OCI-LY7 (cell line): ENCODE measurements around the gene SMARCB1. TPM values are rescaled to one million over a fixed set of nuclear protein-coding genes. Genes with fewer than 3 reads are reported as not detected.

Experiments
- BruUV-seq: library from RNA; stranded (reverse); fragments of 400-500 nt; replicated peaks from 2 replicates; lab custom pipeline; 2021; lab: Mats Ljungman, UMichigan
- CTCF ChIA-PET: fragments of 300-600 bp; sonication (Branson Sonifier 250); formaldehyde crosslinking; loops from one replicate; lab custom pipeline; 2022; ENCODE audit warnings: antibody characterized with exemption; ENCODE audit not compliant: unreplicated experiment; lab: Charles Lee
- POLR2A ChIA-PET: fragments of 300-600 bp; sonication (Branson Sonifier 250); formaldehyde crosslinking; loops from one replicate; lab custom pipeline; 2022; ENCODE audit warnings: antibody characterized with exemption; lab: Charles Lee
- DNase-seq: peaks from one replicate; pipeline ENCODE4 v3.0.0-alpha.2; 2015; ENCODE audit warnings: low spot score
- H2AFZ ChIP-seq: fragments of 200-600 bp; sonication (generic), shearing (Covaris generic); 2 replicates; pipeline ENCODE4 v1.6.1; 2014; ENCODE audit warnings: mild to moderate bottlenecking, antibody characterized with exemption, low read length, moderate library complexity
- H3K27ac ChIP-seq: fragments of 200-600 bp; sonication (generic); 2 replicates; pipeline ENCODE4 v1.5.1; 2014; ENCODE audit warnings: mixed run types, low read depth, mild to moderate bottlenecking, moderate library complexity, low read length, inconsistent platforms; ENCODE audit not compliant: poor library complexity, severe bottlenecking
- H3K36me3 ChIP-seq: fragments of 200-600 bp; sonication (generic); 2 replicates; pipeline ENCODE4 v1.6.1; 2014; ENCODE audit warnings: mild to moderate bottlenecking, antibody characterized with exemption, low read length, moderate library complexity, mixed read lengths; ENCODE audit not compliant: insufficient read depth
- H3K4me1 ChIP-seq: fragments of 200-600 bp; sonication (generic); 2 replicates; pipeline ENCODE4 v1.5.1; 2014; ENCODE audit warnings: mild to moderate bottlenecking, low read length; ENCODE audit not compliant: insufficient read depth, poor library complexity, severe bottlenecking
- H3K4me2 ChIP-seq: fragments of 200-600 bp; sonication (generic); 2 replicates; pipeline ENCODE4 v1.6.1; 2014; ENCODE audit warnings: mild to moderate bottlenecking, low read length
- H3K4me3 ChIP-seq: fragments of 200-600 bp; sonication (generic); 2 replicates; pipeline ENCODE4 v1.5.1; 2014; ENCODE audit warnings: mild to moderate bottlenecking, low read depth, low read length; ENCODE audit not compliant: poor library complexity, severe bottlenecking
- H3K79me2 ChIP-seq: fragments of 200-600 bp; sonication (generic); 2 replicates; pipeline ENCODE4 v1.6.1; 2016; ENCODE audit warnings: low read depth, mild to moderate bottlenecking, low read length, moderate library complexity, mixed read lengths; ENCODE audit not compliant: insufficient read depth
- H3K9me2 ChIP-seq: fragments of 200-600 bp; sonication (generic); 2 replicates; pipeline ENCODE4 v1.6.1; 2016; ENCODE audit warnings: mild to moderate bottlenecking, low read length, mixed read lengths; ENCODE audit not compliant: insufficient read depth
- H3K9me3 ChIP-seq: fragments of 200-600 bp; sonication (generic); 2 replicates; pipeline ENCODE4 v1.6.1; 2014; ENCODE audit warnings: mild to moderate bottlenecking, mixed run types, low read length, mixed read lengths
- H4K20me1 ChIP-seq: fragments of 200-600 bp; sonication (generic); 2 replicates; pipeline ENCODE4 v1.6.1; 2014; ENCODE audit warnings: mild to moderate bottlenecking, antibody characterized with exemption, low read length, moderate library complexity, mixed read lengths; ENCODE audit not compliant: insufficient read depth
- CTCF ChIP-seq: fragments of 200-600 bp; sonication (generic); conservative IDR thresholded peaks from 2 replicates; pipeline ENCODE4 v1.5.1; 2014; ENCODE audit warnings: mild to moderate bottlenecking, antibody characterized with exemption, low read length, moderate library complexity, mixed read lengths
- EZH2phosphoT487 ChIP-seq: fragments of 200-600 bp; sonication (generic); IDR thresholded peaks from 2 replicates; pipeline ENCODE4 v1.6.1; 2018; ENCODE audit warnings: low read depth, borderline replicate concordance, mild to moderate bottlenecking, mixed run types, antibody characterized with exemption, low read length, moderate library complexity, mixed read lengths
- intact Hi-C: fragments of 100-400 bp; cut with micrococcal nuclease; formaldehyde crosslinking; loops from one replicate; pipeline ENCODE4 v1.10.0; 2022; ENCODE audit not compliant: unreplicated experiment
- small RNA-seq: library from RNA; depleted of rRNA; stranded (forward); fragments of <200 nt; gene quantifications from one replicate; pipeline ENCODE3, GENCODE V24; 2014
- total RNA-seq, 2 experiments: library from RNA; depleted of rRNA in 1 of 2; stranded (reverse); fragments of >200 nt in 1 of 2; shearing (Covaris generic) in 1 of 2; gene quantifications; 2 replicates each; pipeline ENCODE4 v1.2.3, GENCODE V29; 2014 to 2022

The SMARCB1 gene
- total RNA-seq, 2 experiments from 2014 or later = 252 to 265 TPM

GRCh38 chr22:23884140-23884539, 97.4 kb downstream of the SMARCB1 start:
- Histone ChIP-seq H3K9me3 (no peaks in the 10 kb centered on the region), H2AFZ (no peak overlapping the region), H3K4me3 (no peak overlapping the region), H3K36me3 (peaks cover 4% of the 10 kb centered on the region; the same call in 1 of the 2 replicates), H3K9me2 (no peaks in the 10 kb centered on the region), H4K20me1 (no peaks in the 10 kb centered on the region), H3K79me2 (no peaks in the 10 kb centered on the region), H3K27ac (no peak overlapping the region), H3K4me2 (no peak overlapping the region), H3K4me1 (no peaks in the 10 kb centered on the region)
- no peak for TF ChIP-seq CTCF
- no peak for TF ChIP-seq EZH2phosphoT487
- ChIA-PET POLR2A (no interaction called here), CTCF (no interaction called here)
- intact Hi-C loops = no loop called here
- DNase-seq = no peak
- no TSS peak for BruUV-seq

Small RNA genes within 50 kb of the gene (small RNA-seq; reads per million reads assigned to genes)
- not detected for gene RN7SL268P

Other genes starting within 250 kb of the SMARCB1 start
- gene IGLL1, start 206.7 kb upstream of the SMARCB1 start, total RNA-seq (2014; rRNA removed; shearing (Covaris generic)) = not detected in 2 replicates
- gene IGLL1, start 206.7 kb upstream of the SMARCB1 start, total RNA-seq (2022) = not detected in 2 replicates
- gene DRICH1, start 154.6 kb upstream of the SMARCB1 start, total RNA-seq (2014; rRNA removed; shearing (Covaris generic)) = 0.15 and 0.38 TPM in 2 replicates
- gene DRICH1, start 154.6 kb upstream of the SMARCB1 start, total RNA-seq (2022) = 0.49 TPM in 1 of 2 replicates, not detected in the other
- 0.98 TPM in 1 of 2 replicates, not detected in the other for gene RGL4, start 96.0 kb upstream of the SMARCB1 start, total RNA-seq (2014; rRNA removed; shearing (Covaris generic))
- 0.89 and 0.97 TPM in 2 replicates for gene RGL4, start 96.0 kb upstream of the SMARCB1 start, total RNA-seq (2022)
- 5.1 and 6.0 TPM in 2 replicates for gene ZNF70, start 35.9 kb upstream of the SMARCB1 start, total RNA-seq (2014; rRNA removed; shearing (Covaris generic))
- gene ZNF70, start 35.9 kb upstream of the SMARCB1 start, total RNA-seq (2022) = 8.4 and 8.7 TPM in 2 replicates
- 163 and 241 TPM in 2 replicates for gene VPREB3, start 32.5 kb upstream of the SMARCB1 start, total RNA-seq (2014; rRNA removed; shearing (Covaris generic))
- 312 and 333 TPM in 2 replicates for gene VPREB3, start 32.5 kb upstream of the SMARCB1 start, total RNA-seq (2022)
- 1.0 and 1.7 TPM in 2 replicates for gene C22orf15, start 24.0 kb upstream of the SMARCB1 start, total RNA-seq (2014; rRNA removed; shearing (Covaris generic))
- 0.86 and 1.3 TPM in 2 replicates for gene C22orf15, start 24.0 kb upstream of the SMARCB1 start, total RNA-seq (2022)
- gene CHCHD10, start 19.0 kb upstream of the SMARCB1 start, total RNA-seq (2014; rRNA removed; shearing (Covaris generic)) = 50.8 and 54.6 TPM in 2 replicates
- gene CHCHD10, start 19.0 kb upstream of the SMARCB1 start, total RNA-seq (2022) = 191 and 252 TPM in 2 replicates
- gene MMP11, start 14.1 kb upstream of the SMARCB1 start, total RNA-seq (2014; rRNA removed; shearing (Covaris generic)) = 10.0 and 12.9 TPM in 2 replicates
- gene MMP11, start 14.1 kb upstream of the SMARCB1 start, total RNA-seq (2022) = 6.3 and 9.2 TPM in 2 replicates
- gene DERL3, start 52.0 kb downstream of the SMARCB1 start, total RNA-seq (2014; rRNA removed; shearing (Covaris generic)) = 34.6 and 44.6 TPM in 2 replicates
- gene DERL3, start 52.0 kb downstream of the SMARCB1 start, total RNA-seq (2022) = 52.1 and 64.1 TPM in 2 replicates
- gene SLC2A11, start 70.9 kb downstream of the SMARCB1 start, total RNA-seq (2014; rRNA removed; shearing (Covaris generic)) = 16.0 and 16.4 TPM in 2 replicates
- 41.6 and 50.2 TPM in 2 replicates for gene SLC2A11, start 70.9 kb downstream of the SMARCB1 start, total RNA-seq (2022)
- gene MIF, start 107.4 kb downstream of the SMARCB1 start, total RNA-seq (2014; rRNA removed; shearing (Covaris generic)) = 861 and 1,440 TPM in 2 replicates
- gene MIF, start 107.4 kb downstream of the SMARCB1 start, total RNA-seq (2022) = 1,078 and 1,202 TPM in 2 replicates
- gene GSTT2B, start 174.2 kb downstream of the SMARCB1 start, total RNA-seq (2014; rRNA removed; shearing (Covaris generic)) = not detected in 2 replicates
- not detected in 2 replicates for gene GSTT2B, start 174.2 kb downstream of the SMARCB1 start, total RNA-seq (2022)
- gene DDTL, start 179.9 kb downstream of the SMARCB1 start, total RNA-seq (2014; rRNA removed; shearing (Covaris generic)) = 2.4 and 4.6 TPM in 2 replicates
- gene DDTL, start 179.9 kb downstream of the SMARCB1 start, total RNA-seq (2022) = 3.7 and 4.1 TPM in 2 replicates
- gene DDT, start 187.5 kb downstream of the SMARCB1 start, total RNA-seq (2014; rRNA removed; shearing (Covaris generic)) = 168 and 252 TPM in 2 replicates
- gene DDT, start 187.5 kb downstream of the SMARCB1 start, total RNA-seq (2022) = 161 and 182 TPM in 2 replicates
- gene GSTT2, start 193.2 kb downstream of the SMARCB1 start, total RNA-seq (2014; rRNA removed; shearing (Covaris generic)) = not detected in 2 replicates
- not detected in 2 replicates for gene GSTT2, start 193.2 kb downstream of the SMARCB1 start, total RNA-seq (2022)
- gene GSTT4, start 218.5 kb downstream of the SMARCB1 start, total RNA-seq (2014; rRNA removed; shearing (Covaris generic)) = not detected in 2 replicates
- gene GSTT4, start 218.5 kb downstream of the SMARCB1 start, total RNA-seq (2022) = not detected in 2 replicates
- gene CABIN1, start 224.3 kb downstream of the SMARCB1 start, total RNA-seq (2014; rRNA removed; shearing (Covaris generic)) = 64.5 and 73.0 TPM in 2 replicates
- gene CABIN1, start 224.3 kb downstream of the SMARCB1 start, total RNA-seq (2022) = 76.9 and 87.0 TPM in 2 replicates